Tibial nerve (tissue), 4 donors: ENCODE measurements around the gene GIPC3.

Source experiments
- EP300 ChIP-seq, 2 donors: sonication (generic); formaldehyde crosslinking; IDR thresholded peaks; one replicate each; pipeline ENCODE4 v1.6.1; 2017; ENCODE audit warnings: antibody characterized with exemption in 2 of 2, mild to moderate bottlenecking in 1 of 2
- POLR2A ChIP-seq, 2 donors: fragments of 450-650 bp; IDR thresholded peaks; one replicate each; pipeline ENCODE4 v1.6.1; 2017; ENCODE audit warnings: antibody characterized with exemption in 2 of 2, mild to moderate bottlenecking in 2 of 2, moderate library complexity in 2 of 2
- TF ChIP-seq, protein P1 (sequence below), 5 experiments: fragments of 200-600 bp in 3 of 5; fragments of 450-650 bp in 2 of 5; sonication (generic) in 3 of 5; IDR thresholded peaks; one replicate each; pipeline ENCODE4 v1.5.1; 2016 to 2019; ENCODE audit warnings: antibody characterized with exemption in 5 of 5, mild to moderate bottlenecking in 3 of 5, moderate library complexity in 2 of 5

DNA sequence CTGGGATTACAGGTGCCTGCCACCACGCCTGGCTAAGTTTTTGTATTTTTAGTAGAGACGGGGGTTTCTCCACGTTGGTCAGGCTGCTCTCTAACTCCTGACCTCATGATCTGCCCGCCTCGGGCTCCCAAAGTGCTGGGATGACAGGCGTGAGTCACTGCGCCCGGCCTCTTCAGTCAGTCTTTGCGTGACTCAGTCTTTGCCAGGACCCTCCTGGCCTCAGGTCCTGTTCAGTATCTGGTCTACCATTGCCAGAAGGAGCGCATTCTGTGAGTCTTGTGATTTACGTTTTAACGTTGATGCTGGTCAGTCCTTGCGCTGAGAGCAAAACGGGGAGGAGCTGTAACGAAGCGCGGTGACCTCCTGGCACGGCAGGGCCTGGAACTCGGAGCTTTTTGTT, 20.1 kb upstream of the GIPC3 start:
- TF ChIP-seq POLR2A (IDR thresholded peaks at IDR 0.05) (no peak), EP300 (IDR thresholded peaks at IDR 0.05) (no peak)
- TF ChIP-seq, protein P1, sequence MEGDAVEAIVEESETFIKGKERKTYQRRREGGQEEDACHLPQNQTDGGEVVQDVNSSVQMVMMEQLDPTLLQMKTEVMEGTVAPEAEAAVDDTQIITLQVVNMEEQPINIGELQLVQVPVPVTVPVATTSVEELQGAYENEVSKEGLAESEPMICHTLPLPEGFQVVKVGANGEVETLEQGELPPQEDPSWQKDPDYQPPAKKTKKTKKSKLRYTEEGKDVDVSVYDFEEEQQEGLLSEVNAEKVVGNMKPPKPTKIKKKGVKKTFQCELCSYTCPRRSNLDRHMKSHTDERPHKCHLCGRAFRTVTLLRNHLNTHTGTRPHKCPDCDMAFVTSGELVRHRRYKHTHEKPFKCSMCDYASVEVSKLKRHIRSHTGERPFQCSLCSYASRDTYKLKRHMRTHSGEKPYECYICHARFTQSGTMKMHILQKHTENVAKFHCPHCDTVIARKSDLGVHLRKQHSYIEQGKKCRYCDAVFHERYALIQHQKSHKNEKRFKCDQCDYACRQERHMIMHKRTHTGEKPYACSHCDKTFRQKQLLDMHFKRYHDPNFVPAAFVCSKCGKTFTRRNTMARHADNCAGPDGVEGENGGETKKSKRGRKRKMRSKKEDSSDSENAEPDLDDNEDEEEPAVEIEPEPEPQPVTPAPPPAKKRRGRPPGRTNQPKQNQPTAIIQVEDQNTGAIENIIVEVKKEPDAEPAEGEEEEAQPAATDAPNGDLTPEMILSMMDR (IDR thresholded peaks at IDR 0.05) = no peak
